Uterus (tissue), 2 donors: ENCODE data around the gene KRT7.

Experiments
- CTCF ChIP-seq, 4 experiments: fragments of 200-600 bp in 2 of 4; fragments of 450-650 bp in 2 of 4; sonication (generic) in 2 of 4; IDR thresholded peaks; one replicate each; pipeline ENCODE4 v1.5.1; 2016 to 2019; ENCODE audit warnings: antibody characterized with exemption in 4 of 4, mild to moderate bottlenecking in 2 of 4, moderate library complexity in 1 of 4
- POLR2A ChIP-seq, 2 donors: fragments of 450-650 bp; IDR thresholded peaks; one replicate each; pipeline ENCODE4 v1.6.1; 2016; ENCODE audit warnings: antibody characterized with exemption in 2 of 2, mild to moderate bottlenecking in 1 of 2, moderate library complexity in 1 of 2

- TF ChIP-seq CTCF (IDR thresholded peaks at IDR 0.05) (no peak), POLR2A (IDR thresholded peaks at IDR 0.05) (no peak)
Measured at GRCh38 chr12:52204931-52205505, 28.0 kb upstream of the KRT7 start.
